NCI-H460 (cell line): ENCODE results near the gene BRS3. TPM values are rescaled to one million over a fixed set of nuclear protein-coding genes. Genes with fewer than 3 reads are reported as not detected.

ENCODE experiments used
- total RNA-seq: library from RNA; depleted of rRNA; stranded (reverse); fragments of >200 nt; shearing (Covaris generic); gene quantifications from 2 replicates; pipeline ENCODE4 v1.2.3, GENCODE V29; 2014; rRNA removed

BRS3 gene
- total RNA-seq, 1 experiment from 2014 or later, result not detected

Other genes starting within 250 kb of the BRS3 start
- gene MAP7D3, start 236.5 kb upstream of the BRS3 start, total RNA-seq, result 23.1 and 27.3 TPM in 2 replicates
- gene ADGRG4, start 187.0 kb upstream of the BRS3 start, total RNA-seq, result not detected in 2 replicates
- 62.4 and 63.5 TPM in 2 replicates for gene HTATSF1, start 9.6 kb downstream of the BRS3 start, total RNA-seq
- not detected in 2 replicates for gene VGLL1, start 44.3 kb downstream of the BRS3 start, total RNA-seq
- not detected in 2 replicates for gene CD40LG, start 160.2 kb downstream of the BRS3 start, total RNA-seq